Renal pelvis (tissue), 4 donors: Measurements from ENCODE around the gene CAPN7. TPM values are rescaled to one million over a fixed set of nuclear protein-coding genes. Genes with fewer than 3 reads are reported as not detected.
"Not testable (repeated sequence)": the region's sequence is repeated elsewhere in the genome, so short reads cannot be mapped to it uniquely, and the experiment has no call there.

Experiments used
- DNase-seq: peaks from one replicate; pipeline ENCODE4 v3.0.0-alpha.2; 2013
- polyA plus RNA-seq, 3 donors: library from polyadenylated mRNA; unstranded; fragments of 120-200 nt; gene quantifications; one replicate each; pipeline ENCODE4 v1.2.1, GENCODE V29; 2013; ENCODE audit not compliant: insufficient read length in 3 of 3

CAPN7 gene
- polyA plus RNA-seq, 3 donors: 38.4 to 49.9 (median 48.3) TPM

DNA sequence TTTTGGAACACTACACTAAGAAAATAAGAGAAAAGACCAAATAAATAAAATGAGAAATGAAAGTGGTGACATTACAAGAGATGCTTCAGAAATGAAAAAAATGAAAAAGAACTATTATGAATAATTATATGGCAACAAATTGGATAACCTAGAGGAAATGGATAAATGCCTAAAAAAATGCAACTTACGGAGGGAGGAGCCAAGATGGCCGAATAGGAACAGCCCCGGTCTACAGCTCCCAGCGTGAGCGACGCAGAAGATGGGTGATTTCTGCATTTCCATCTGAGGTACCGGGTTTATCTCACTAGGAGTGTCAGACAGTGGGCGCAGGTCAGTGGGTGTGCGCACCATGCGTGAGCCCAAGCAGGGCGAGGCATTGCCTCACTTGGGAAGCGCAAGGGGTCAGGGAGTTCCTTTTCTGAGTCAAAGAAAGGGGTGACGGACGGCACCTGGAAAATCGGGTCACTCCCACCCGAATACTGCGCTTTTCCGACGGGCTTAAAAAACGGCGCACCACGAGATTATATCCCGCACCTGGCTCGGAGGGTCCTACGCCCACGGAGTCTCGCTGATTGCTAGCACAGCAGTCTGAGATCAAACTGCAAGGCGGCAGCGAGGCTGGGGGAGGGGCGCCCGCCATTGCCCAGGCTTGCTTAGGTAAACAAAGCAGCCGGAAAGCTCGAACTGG is 19.4 kb upstream of the CAPN7 start:
- DNase-seq: not testable (repeated sequence)

GRCh38 chr3:15197340-15198029 is 8.6 kb upstream of the CAPN7 start:
- DNase-seq: no peak

DNA sequence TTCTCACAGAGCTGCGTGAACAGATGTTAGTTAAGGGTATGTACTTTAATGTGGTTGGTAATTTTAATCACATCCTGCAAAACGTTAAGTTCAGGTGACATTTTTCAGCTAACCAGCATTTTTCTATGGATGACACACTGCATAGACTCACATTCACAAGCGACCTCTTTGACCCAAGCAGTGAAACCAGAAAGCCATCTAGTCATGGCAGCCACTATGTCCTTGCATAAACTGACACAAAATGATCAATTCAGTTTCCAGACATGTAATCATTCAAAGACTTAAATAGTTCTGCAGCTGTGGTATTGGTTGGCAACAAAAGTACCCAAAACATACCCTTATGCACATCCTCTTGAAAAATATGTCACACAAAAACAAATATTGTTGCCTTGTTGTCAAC is 7.4 kb upstream of the CAPN7 start:
- no peak for DNase-seq

DNA sequence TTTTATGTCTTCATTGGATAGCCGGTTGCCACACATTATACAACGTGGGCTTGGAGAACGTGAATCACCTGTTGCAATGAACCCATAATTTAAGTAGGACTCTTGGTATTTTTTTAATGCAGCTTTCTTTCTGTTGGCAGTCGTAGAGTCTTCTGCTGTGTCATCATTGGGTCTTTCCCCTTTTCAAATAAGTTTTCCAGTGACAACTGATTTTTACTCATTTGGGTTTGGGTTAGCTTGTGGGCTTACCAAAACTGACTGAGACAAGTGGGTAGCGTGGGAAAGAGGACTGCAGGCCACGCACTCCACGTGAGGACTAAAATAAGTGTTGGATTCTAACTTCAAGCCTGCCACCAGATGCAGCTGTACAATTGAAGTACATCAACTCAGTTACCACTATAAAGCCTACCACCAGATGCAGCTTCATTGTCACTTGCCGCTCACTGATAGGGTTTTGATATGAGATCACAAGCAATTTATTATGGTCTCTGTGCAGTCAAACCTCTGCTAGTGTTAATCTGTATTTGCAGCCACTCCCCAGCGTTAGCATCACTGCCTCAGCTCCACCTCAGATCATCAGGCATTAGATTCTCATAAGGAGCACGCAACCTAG is 6.4 kb upstream of the CAPN7 start:
- no peak for DNase-seq

- DNase-seq: no peak
Measured at GRCh38 chr3:15204005-15204404, 2.0 kb upstream of the CAPN7 start.

- DNase-seq: no peak
Measured at GRCh38 chr3:15205482-15205933, 538 bp upstream of the CAPN7 start.

DNA sequence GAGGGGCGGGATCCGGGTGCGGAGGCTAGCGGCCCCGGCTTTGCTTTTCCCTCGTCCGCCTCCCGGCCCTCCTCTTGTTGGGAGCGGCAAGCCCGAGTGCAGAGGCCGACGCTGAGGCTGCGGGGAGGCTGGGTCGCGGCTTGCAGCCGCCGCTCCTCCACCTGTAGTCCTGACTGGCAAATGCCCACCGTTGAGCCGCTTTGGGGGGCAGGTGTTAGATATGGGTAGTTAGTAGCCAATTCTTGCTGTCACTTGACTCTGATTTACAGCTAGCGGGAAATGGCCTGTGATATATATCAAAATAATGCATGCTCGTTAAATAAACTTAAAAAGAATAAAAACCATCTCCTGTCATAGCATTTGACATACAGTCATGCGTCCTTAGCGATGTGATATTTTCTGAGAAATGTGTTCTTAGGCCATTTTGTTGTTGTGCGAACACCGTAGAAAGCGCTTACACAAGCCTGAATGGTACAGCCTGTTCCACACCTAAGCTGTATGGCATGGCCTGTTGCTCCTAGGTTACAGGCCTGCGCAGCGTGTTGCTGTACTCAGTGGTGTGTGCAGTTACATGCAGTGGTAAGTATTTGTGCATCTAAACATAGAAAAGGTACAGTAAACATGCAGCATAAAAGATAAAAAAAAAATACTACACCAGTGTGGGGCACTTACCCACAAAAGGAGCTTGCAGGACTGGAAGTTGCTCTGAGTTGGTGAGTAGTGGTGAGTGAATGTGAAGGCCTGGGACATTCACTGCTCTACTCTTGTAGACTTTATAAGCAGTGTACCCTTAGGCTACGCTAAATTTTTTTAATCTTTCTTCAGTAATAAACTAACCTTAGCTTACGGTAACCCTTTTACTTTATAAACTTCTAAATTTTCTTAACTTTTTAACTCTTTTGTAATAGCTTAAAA is 873 bp downstream of the CAPN7 start:
- DNase-seq: peak; percentile 43

DNA sequence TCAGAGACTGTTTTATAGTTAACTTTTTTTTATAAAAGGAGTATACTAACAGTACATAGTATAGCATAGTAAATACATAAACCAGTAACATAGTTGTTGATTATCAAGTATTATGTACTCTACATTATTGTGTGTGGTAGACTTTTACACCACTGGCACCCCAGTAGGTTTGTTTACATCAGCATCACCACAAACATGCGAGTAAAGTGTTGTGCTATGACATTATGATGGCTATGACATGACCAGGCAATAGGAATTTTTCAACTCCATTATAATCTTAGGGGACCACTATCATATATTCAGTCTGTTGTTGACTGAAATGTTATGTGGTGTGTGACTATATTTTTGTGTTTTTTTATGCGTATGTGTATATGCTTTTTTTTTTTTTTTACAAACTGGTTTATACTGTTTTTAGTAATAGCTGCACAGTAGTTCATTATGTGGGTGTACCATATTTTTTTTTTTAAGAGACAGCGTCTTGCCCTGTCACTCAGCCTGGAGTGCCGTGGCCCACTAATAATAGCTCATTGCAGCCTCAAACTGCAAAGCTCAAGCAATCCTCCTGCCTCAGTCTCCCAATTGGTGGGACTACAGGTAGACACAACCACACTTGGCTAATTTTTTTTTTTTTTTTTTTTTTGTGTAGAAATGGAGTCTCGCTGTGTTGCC is 1.9 kb downstream of the CAPN7 start:
- DNase-seq: no peak

- DNase-seq: no peak
Measured at GRCh38 chr3:15211937-15212336, 5.9 kb downstream of the CAPN7 start.

DNA sequence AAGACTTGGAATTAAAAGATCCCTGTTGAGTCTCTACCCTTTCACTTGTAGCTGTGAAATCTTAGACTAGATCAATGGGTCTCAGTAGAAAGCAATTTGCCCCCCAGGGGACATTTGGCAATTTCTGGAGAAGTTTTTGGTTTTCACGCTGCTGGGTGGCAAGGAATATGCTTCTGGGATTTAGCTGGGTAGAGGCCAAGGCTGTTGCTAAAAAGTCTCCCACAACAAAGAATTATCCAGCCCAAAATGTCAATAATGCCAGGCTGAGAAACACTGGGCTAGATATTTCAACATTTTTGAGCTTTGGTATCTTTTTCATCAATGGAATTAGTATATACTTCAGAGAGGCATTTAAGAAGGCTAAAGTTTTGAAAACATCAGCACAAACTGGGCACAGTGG is 8.7 kb downstream of the CAPN7 start:
- DNase-seq: no peak

DNA sequence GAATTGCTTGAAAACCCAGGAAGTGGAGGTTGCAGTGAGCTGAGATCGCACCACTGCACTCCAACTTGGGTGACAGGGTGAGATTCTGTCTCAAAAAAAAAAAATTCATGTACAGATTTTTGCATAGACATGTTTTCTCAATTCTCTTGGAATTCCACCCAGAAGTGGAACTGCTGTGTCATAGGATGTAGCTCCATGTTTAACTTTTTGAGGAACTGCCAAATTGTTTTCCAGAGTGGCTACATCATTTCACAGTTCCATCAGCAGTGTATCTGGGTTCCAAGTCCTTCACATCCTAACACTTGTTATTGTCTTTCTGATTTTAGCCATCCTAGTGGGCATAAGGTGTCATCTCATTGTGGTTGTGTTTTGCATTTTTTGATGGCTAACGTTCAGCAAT is 9.9 kb downstream of the CAPN7 start:
- DNase-seq: no peak

GRCh38 chr3:15216501-15216900 is 10.5 kb downstream of the CAPN7 start:
- DNase-seq: no peak

DNA sequence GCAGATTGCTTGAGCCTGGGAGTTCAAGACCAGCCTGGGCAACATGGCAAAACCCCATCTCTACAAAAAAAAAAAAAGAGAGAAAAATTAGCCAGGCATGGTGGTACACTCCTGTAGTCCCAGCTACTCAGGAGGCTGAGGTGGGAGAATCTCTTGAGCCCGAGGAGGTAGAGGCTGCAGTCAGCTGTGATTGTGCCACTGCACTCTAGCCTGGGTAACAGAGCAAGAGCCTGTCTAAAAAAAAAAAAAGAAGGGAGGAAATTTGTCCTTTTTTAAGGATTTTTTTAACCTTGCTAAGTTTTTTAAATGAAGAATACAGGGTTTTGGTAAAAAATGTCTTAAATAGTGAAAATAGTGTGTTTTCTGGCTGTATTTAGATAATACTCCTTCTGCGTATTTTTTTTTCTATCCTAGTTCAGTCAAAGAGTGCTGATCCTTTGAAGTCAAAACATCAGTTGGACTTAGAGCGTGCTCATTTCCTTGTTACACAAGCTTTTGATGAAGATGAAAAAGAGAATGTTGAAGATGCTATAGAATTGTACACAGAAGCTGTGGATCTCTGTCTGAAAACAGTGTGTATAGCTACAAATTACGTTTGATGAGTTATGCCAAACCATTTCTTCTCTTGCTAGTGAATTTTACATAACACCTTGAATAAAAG is 11.1 kb downstream of the CAPN7 start:
- no peak for DNase-seq

DNA sequence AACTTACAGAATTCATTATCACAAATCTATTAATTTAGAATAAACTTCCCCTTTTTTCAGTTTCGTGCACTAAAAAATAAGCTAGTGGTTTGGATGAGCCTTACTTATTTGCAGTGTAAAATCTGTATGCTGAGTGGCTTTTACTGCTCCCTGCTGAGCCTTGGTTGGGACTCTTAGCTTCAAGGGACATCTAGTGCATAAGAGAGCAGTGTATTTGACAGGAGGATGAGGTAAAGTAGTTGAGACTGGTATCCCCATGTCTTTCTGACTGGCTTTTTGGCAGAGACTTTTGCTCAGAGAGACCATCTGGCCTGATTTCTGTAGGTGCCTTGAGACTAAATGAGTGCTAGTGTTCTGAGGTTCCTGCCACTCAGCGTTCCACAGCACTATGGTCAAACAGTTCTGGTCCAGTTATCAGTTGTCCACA is 11.8 kb downstream of the CAPN7 start:
- DNase-seq: no peak

DNA sequence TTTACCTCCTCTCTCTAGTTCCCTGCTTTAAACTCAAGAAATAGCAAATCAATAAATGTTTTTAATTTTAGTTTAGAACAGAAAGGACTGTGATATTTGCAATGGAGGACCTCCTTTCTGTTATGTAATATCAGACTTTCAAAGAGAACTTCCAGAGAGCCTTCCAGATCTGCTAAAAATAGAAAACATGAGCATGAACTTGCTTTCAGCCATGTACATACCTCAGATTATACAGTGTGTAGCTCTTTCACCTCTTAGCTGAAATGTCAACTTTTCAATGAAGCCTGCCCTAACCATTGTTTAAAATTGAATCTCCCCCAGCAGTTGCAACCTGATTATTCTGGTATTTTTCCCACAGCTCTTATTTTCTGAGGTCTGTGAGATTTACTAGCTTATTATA is 12.6 kb downstream of the CAPN7 start:
- DNase-seq: no peak

GRCh38 chr3:15220056-15220455 is 14.0 kb downstream of the CAPN7 start:
- no peak for DNase-seq

DNA sequence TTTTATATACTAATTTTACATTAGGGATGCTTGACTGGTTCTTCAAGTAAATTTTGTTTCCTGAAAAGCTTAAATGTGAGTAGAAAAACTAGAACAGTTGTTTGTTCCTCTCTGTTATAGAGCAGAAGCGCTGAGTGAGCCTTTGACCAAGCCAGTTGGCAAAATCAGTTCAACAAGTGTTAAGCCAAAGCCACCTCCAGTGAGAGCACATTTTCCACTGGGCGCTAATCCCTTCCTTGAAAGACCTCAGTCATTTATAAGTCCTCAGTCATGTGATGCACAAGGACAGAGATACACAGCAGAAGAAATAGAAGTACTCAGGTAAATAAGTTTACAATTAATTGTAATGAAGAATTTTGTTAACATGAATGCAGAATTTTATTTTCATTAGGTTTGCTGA is 14.6 kb downstream of the CAPN7 start:
- no peak for DNase-seq

GRCh38 chr3:15221574-15222217 is 15.7 kb downstream of the CAPN7 start:
- no peak for DNase-seq

GRCh38 chr3:15223685-15224572 is 17.9 kb downstream of the CAPN7 start:
- DNase-seq: no peak
